OCI-LY1 (cell line): Measurements from ENCODE around the gene ANXA6.
A peak's percentile ranks its signal among the peaks of the same experiment; 100 is the strongest.

Experiments used
- H2AFZ ChIP-seq: fragments of 200-600 bp; sonication (generic), shearing (Covaris generic); 2 replicates; pipeline ENCODE4 v1.6.0; 2014; ENCODE audit warnings: antibody characterized with exemption, mild to moderate bottlenecking, low read length
- H3F3A ChIP-seq: fragments of 200-600 bp; sonication (generic), shearing (Covaris generic); 2 replicates; pipeline ENCODE4 v1.6.0; 2014; ENCODE audit warnings: mild to moderate bottlenecking, antibody characterized with exemption, low read length, moderate library complexity; ENCODE audit not compliant: insufficient read depth
- H3K27ac ChIP-seq: fragments of 200-600 bp; sonication (generic); 2 replicates; pipeline ENCODE4 v1.5.1; 2014; ENCODE audit warnings: low read length, mixed run types, mild to moderate bottlenecking, low read depth; ENCODE audit not compliant: poor library complexity, severe bottlenecking
- H3K27me3 ChIP-seq: fragments of 200-600 bp; sonication (generic); 2 replicates; pipeline ENCODE4 v1.6.0; 2014; ENCODE audit warnings: antibody characterized with exemption, mild to moderate bottlenecking, low read length, moderate library complexity; ENCODE audit not compliant: insufficient read depth
- H3K36me3 ChIP-seq: fragments of 200-600 bp; sonication (generic); 2 replicates; pipeline ENCODE4 v1.6.1; 2014; ENCODE audit warnings: mild to moderate bottlenecking, antibody characterized with exemption, low read length, moderate library complexity, mixed read lengths; ENCODE audit not compliant: insufficient read depth
- H3K4me1 ChIP-seq: fragments of 200-600 bp; sonication (generic); 2 replicates; pipeline ENCODE4 v1.5.1; 2014; ENCODE audit warnings: mild to moderate bottlenecking, low read length, moderate library complexity; ENCODE audit not compliant: insufficient read depth, severe bottlenecking
- H3K4me2 ChIP-seq: fragments of 200-600 bp; sonication (generic), shearing (Covaris generic); 2 replicates; pipeline ENCODE4 v1.6.1; 2014; ENCODE audit warnings: low read length
- H3K4me3 ChIP-seq: fragments of 200-600 bp; sonication (generic); 2 replicates; pipeline ENCODE4 v1.5.1; 2014; ENCODE audit warnings: low read length, low read depth, mild to moderate bottlenecking, mixed read lengths; ENCODE audit not compliant: poor library complexity, severe bottlenecking
- H3K79me2 ChIP-seq: fragments of 200-600 bp; shearing (Covaris generic); 2 replicates; pipeline ENCODE4 v1.6.1; 2016; ENCODE audit warnings: mixed run types, low read length, mixed read lengths; ENCODE audit not compliant: insufficient read depth
- H3K9ac ChIP-seq: fragments of 200-600 bp; sonication (generic), shearing (Covaris generic); 2 replicates; pipeline ENCODE4 v1.6.1; 2014; ENCODE audit warnings: mild to moderate bottlenecking, low read length, mixed read lengths
- H3K9me2 ChIP-seq: fragments of 200-600 bp; sonication (generic), shearing (Covaris generic); 2 replicates; pipeline ENCODE4 v1.6.1; 2014; ENCODE audit warnings: low read depth, mild to moderate bottlenecking, low read length, mixed read lengths
- H3K9me3 ChIP-seq: fragments of 200-600 bp; shearing (Covaris generic); 2 replicates; pipeline ENCODE4 v1.6.1; 2014; ENCODE audit warnings: low read length, mixed read lengths
- H4K20me1 ChIP-seq: fragments of 200-600 bp; sonication (generic), shearing (Covaris generic); 2 replicates; pipeline ENCODE4 v1.6.0; 2016; ENCODE audit warnings: mild to moderate bottlenecking, low read length; ENCODE audit not compliant: insufficient read depth
- CTCF ChIP-seq: fragments of 200-600 bp; sonication (generic), shearing (Covaris generic); IDR thresholded peaks from 2 replicates; pipeline ENCODE4 v1.5.1; 2017; ENCODE audit warnings: mild to moderate bottlenecking, antibody characterized with exemption, low read length, moderate library complexity, mixed read lengths
- EZH2 ChIP-seq: fragments of 200-600 bp; sonication (generic), shearing (Covaris generic); IDR thresholded peaks from 2 replicates; pipeline ENCODE4 v1.8.0; 2017; ENCODE audit warnings: borderline replicate concordance, mixed run types, mild to moderate bottlenecking, antibody characterized with exemption, low read length, moderate library complexity, mixed read lengths

ANXA6 gene

GRCh38 chr5:151138114-151138513 is 19.5 kb downstream of the ANXA6 start:
- no peaks in the 10 kb centered on the region; the same call in 1 of the 2 replicates for H3K27me3 ChIP-seq
- H3K9me3 ChIP-seq: no peaks in the 10 kb centered on the region
- no peaks in the 10 kb centered on the region for H4K20me1 ChIP-seq
- H2AFZ ChIP-seq: no peak overlapping the region
- no peak overlapping the region for H3K27ac ChIP-seq
- no peak overlapping the region for H3K4me3 ChIP-seq
- H3K9me2 ChIP-seq: no peaks in the 10 kb centered on the region
- no peaks in the 10 kb centered on the region for H3K36me3 ChIP-seq
- no peaks in the 10 kb centered on the region for H3F3A ChIP-seq
- H3K4me1 ChIP-seq: peaks cover 26% of the 10 kb centered on the region
- no peak for TF ChIP-seq CTCF
- no peak for TF ChIP-seq EZH2
- no peaks in the 10 kb centered on the region for H3K79me2 ChIP-seq
- no peak overlapping the region for H3K9ac ChIP-seq
- no peak overlapping the region for H3K4me2 ChIP-seq

GRCh38 chr5:151137067-151137825 is 20.3 kb downstream of the ANXA6 start:
- no peaks in the 10 kb centered on the region for H3K36me3 ChIP-seq
- H3K27ac ChIP-seq: no peak overlapping the region
- H4K20me1 ChIP-seq: no peaks in the 10 kb centered on the region
- no peaks in the 10 kb centered on the region for H3K9me2 ChIP-seq
- TF ChIP-seq CTCF: peak; percentile 35; the same call in 1 of the 2 replicates
- no peak for TF ChIP-seq EZH2
- H3K79me2 ChIP-seq: no peaks in the 10 kb centered on the region
- no peaks in the 10 kb centered on the region for H3K9me3 ChIP-seq
- H3F3A ChIP-seq: no peaks in the 10 kb centered on the region
- H3K27me3 ChIP-seq: no peaks in the 10 kb centered on the region; the same call in 1 of the 2 replicates
- H3K4me3 ChIP-seq: no peak overlapping the region
- peaks cover 32% of the 10 kb centered on the region for H3K4me1 ChIP-seq
- no peak overlapping the region for H3K4me2 ChIP-seq
- no peak overlapping the region for H2AFZ ChIP-seq
- no peak overlapping the region for H3K9ac ChIP-seq

- H3K4me2 ChIP-seq: no peak overlapping the region
Observed at GRCh38 chr5:151134228-151134627, 23.4 kb downstream of the ANXA6 start.

More at GRCh38 chr5:151134228-151134627, 23.4 kb downstream of the ANXA6 start:
- no peak overlapping the region for H3K9ac ChIP-seq
- H3K4me3 ChIP-seq: no peak overlapping the region
- no peaks in the 10 kb centered on the region; the same call in 1 of the 2 replicates for H3K27me3 ChIP-seq
- peaks cover 22% of the 10 kb centered on the region for H3K4me1 ChIP-seq
- H4K20me1 ChIP-seq: no peaks in the 10 kb centered on the region
- TF ChIP-seq CTCF (no peak), EZH2 (no peak)
- H3K9me3 ChIP-seq: no peaks in the 10 kb centered on the region
- H3F3A ChIP-seq: no peaks in the 10 kb centered on the region
- no peak overlapping the region for H2AFZ ChIP-seq
- H3K27ac ChIP-seq: no peak overlapping the region
- no peaks in the 10 kb centered on the region for H3K9me2 ChIP-seq
- H3K36me3 ChIP-seq: no peaks in the 10 kb centered on the region
- H3K79me2 ChIP-seq: no peaks in the 10 kb centered on the region
